PFSK-1 (cell line): Measurements from ENCODE around the gene GALNT15.

Experiments
- POLR2AphosphoS5 ChIP-seq: IDR thresholded peaks from 2 replicates; pipeline ENCODE4 v1.6.1; 2012; ENCODE audit warnings: low read depth, mild to moderate bottlenecking, control low read depth, low read length, moderate library complexity
- REST ChIP-seq, 2 experiments: IDR thresholded peaks; 2 replicates each; pipeline versions ENCODE4 v1.6.1 to v1.8.0; 2011 to 2012; ENCODE audit warnings: low read depth in 2 of 2, low read length in 2 of 2, control low read depth in 1 of 2, inconsistent platforms in 1 of 2, mild to moderate bottlenecking in 1 of 2, moderate library complexity in 1 of 2; ENCODE audit not compliant: insufficient read depth in 1 of 2

GRCh38 chr3:16127249-16127648 lies 47.2 kb upstream of the GALNT15 start:
- TF ChIP-seq REST (IDR thresholded peaks at IDR 0.05; ENCODE audit: insufficient read depth in 1 of 2, low read depth in 2 of 2, low read length in 2 of 2) (no peak), POLR2AphosphoS5 (no peak)
